ENCODE data around the gene NSUN2.
"Not testable (repeated sequence)": the region's sequence is repeated elsewhere in the genome, so short reads cannot be mapped to it uniquely, and the experiment has no call there.

GRCh38 chr5:6668717-6669116 lies 35.9 kb upstream of the NSUN2 start:
- TF ChIP-seq CTCF, POLR2A (IDR thresholded peaks at IDR 0.05): not testable (repeated sequence)
